Measurements from ENCODE around the gene RASGRF1.

RASGRF1 gene

DNA sequence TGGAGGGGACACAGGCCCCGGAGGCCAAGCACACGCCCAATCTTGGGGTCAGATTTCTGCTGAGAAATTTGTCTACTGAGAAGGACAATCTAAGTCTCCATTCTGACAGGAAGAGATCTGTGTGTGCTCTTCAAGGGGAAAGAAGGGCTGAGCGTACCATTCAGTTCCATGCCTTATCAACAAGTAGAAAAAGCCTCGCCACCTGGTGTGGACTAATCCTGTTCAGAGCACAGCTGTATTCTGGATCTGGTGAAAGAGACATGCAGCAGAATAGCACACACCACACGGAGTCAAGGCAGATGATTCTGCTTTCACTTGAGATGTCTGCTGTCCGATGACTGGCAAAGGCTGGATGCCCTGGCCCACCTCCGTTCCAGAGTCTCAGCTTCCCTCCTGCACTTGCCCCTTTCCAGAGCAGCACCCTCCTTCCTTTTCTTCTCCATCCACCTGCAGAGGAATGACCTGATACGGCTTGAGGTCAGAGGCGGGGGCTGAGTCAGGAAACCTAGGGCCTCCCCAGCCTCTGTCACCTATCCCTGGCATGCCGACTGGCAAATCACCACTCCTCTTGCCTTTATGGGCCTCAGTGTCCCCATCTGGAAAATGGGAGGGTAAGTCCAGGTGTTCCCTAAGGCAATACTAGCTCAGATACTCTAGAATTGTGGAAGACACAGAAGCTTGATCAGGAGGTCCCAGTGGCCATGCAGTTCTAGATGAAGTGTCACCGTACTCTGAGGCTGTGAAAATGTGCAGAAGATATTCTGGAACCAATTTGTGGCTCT is 108.9 kb downstream of the RASGRF1 start:
- ChIA-PET CTCF (interaction anchor here (1.0 to 6.5 kb wide), 5 partner anchors 17 to 72 kb away, joined by 3 to 49 read pairs (median 6); partner anchors contain the start of gene CTSH), POLR2A (no interaction called here)
- no peak for TF ChIP-seq CTCF (IDR thresholded peaks at IDR 0.05; ENCODE audit: control extremely low read depth, extremely low read depth, low read depth, missing control alignments)
- no peak for DNase-seq (ENCODE audit: extremely low spot score)

DNA sequence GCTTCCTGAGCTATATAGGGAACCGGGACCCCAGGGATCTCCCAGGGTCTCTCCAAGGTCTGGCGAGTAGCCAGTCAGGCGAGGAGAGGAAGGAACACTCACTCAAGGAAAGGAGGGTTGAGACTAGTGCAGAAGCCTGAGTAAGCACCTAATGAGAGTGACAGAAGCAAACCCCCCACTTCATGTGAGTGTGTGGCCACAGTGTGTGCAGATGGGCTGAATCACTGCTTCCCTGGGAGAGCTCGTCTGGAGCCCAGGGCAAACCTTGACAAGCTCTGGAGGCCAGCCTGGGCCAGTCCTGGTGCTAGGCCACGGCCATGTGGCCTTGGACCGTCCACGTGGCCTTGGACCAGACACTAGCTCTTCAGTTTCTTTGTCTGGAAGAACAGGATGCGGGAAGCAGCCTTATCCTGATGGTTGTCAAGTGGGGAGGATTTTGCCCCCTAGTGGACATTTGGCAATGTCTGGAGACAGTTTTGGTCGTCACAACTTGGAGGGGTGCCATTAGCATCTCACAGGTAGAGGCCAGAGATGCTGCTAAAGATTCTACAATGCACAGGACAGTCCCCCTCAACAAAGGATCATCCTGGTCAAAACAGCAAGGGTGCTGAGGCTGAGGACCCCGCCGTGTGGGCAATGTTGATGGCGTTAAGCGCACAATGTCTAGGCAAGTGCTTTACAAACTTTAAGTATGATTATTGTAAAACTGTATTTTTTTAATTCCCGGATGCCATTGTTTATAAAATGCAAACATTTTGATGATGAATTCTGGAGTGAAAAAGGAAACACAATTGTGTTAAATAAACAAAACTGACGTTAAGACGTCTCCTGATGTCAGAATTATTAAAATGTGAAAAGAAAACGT is 110.9 kb downstream of the RASGRF1 start:
- peak; percentile 57 for TF ChIP-seq CTCF (IDR thresholded peaks at IDR 0.05; ENCODE audit: control extremely low read depth, extremely low read depth, low read depth, missing control alignments)
- DNase-seq (ENCODE audit: extremely low spot score): peak; percentile 64
- CTCF ChIA-PET: interaction anchor here (0.6 to 6.5 kb wide), 36 partner anchors 9 to 694 kb away, joined by 3 to 49 read pairs (median 4); partner anchors contain the start of gene CTSH
- POLR2A ChIA-PET: no interaction called here

DNA sequence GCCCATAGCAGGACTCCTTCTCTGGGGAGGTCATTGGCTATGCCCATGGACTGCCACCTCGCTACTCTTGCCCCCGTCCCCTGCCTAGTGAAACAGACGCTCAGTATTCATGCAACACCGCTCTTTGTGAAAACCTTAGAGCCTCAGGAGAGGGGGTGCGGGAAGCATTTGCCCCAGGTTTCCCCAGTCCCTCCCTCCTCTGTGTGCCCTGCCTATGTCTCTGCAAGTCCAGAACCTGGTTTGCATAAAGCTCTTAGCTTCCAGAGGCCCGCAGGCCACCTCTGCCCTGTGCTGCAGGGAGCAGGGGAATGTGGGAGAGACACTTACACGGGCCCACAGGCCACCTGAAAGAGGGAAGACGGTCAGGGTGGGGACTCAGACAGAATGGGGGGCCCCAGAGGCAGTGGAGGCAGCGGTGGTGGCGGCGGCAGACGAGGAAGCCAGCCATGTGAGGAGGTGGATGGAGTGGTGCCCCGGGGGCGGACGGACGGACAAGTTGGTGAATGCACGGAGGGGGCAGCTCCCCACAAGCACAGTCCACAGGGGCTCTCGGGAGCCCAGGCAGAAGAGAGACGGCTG is 111.9 kb downstream of the RASGRF1 start:
- ChIA-PET POLR2A (interaction anchor here (0.6 kb wide), 1 partner anchor 439 kb away, joined by 3 read pairs; the partner anchor contains the start of gene PSMA4), CTCF (interaction anchor here (0.8 to 6.5 kb wide), 24 partner anchors 10 to 695 kb away, joined by 3 to 49 read pairs (median 5); partner anchors contain the start of gene CTSH)
- no peak for TF ChIP-seq CTCF (IDR thresholded peaks at IDR 0.05; ENCODE audit: control extremely low read depth, extremely low read depth, low read depth, missing control alignments)
- DNase-seq (ENCODE audit: extremely low spot score): no peak

DNA sequence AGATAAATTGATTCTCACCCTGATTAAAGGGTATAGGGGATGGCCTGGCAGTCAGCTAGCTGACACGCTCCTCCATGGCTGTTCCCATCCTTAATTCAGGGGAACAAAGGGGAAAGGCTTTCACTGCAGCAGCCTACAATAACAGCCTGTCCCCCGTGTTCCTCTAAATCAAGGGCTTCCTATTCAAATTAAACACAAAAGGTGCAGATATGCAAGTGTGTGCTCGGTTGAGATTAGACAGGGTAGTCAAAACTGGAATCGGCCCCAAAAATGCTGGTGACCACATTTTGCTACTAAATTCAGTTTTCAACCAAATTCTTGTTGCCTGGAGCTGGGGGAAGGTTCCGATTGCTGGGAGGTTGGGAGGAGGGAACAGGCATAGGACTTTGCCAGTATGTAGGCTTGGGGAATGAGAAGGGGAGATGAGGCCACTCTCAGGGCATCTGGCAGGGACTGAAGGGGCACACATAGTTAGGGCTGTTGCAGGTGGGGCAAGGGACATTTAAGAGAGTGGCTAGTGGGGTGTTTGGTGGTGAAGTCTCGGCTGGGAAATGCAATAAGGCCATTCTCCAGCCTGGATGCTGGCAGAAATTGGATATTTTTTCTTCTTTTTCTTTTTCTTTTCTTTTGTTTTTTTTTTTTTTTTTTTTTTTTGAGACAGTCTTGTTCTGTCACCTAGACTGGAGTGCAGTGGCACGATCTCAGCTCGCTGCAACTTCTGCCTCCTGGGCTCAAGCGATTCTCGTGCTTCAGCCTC is 112.8 kb downstream of the RASGRF1 start:
- CTCF ChIA-PET: interaction anchor here (0.8 to 6.5 kb wide), 12 partner anchors 8 to 70 kb away, joined by 3 to 49 read pairs (median 10); no protein-coding TSS in a partner anchor
- POLR2A ChIA-PET: no interaction called here

DNA sequence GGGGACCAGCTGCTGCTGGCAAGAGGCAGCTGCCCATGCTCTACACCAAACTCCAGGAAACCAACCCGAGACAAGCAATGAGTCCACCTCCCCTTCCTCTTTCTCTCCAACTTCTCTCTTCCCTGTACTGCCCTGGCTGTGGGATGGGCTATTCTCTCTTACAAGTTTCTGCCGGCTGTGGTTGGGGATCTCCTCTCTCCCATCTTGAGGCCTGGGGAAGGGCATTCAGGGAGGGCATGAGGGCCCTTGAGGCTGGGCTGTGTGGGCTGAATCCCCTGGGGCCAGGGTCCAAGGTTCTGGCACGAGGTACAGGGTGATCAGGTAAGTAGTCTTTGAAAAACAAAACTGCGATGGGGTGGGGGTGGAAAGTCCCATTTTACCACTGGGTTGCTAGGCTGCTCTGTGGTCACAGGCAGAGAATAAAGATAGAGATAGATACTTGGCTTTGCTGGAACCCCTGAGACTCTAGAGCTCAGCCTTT is 113.4 kb downstream of the RASGRF1 start:
- TF ChIP-seq CTCF (IDR thresholded peaks at IDR 0.05; ENCODE audit: control extremely low read depth, extremely low read depth, low read depth, missing control alignments): no peak
- POLR2A ChIA-PET: no interaction called here
- CTCF ChIA-PET: interaction anchor here (0.8 to 6.5 kb wide), 7 partner anchors 8 to 70 kb away, joined by 3 to 49 read pairs (median 11); no protein-coding TSS in a partner anchor
- peak; percentile 84 for DNase-seq (ENCODE audit: extremely low spot score)

More for the DNA sequence above, 112.8 kb downstream of the RASGRF1 start:
- TF ChIP-seq CTCF (IDR thresholded peaks at IDR 0.05; ENCODE audit: control extremely low read depth, extremely low read depth, low read depth, missing control alignments): no peak
- peak; percentile 40 for DNase-seq (ENCODE audit: extremely low spot score)
